Fibroblast of lung (primary cell): ENCODE results near the gene ADAMTS17. TPM values are rescaled to one million over a fixed set of nuclear protein-coding genes. Genes with fewer than 3 reads are reported as not detected.

Source experiments
- DNase-seq, 2 donors: peaks; one replicate each; pipeline versions ENCODE4 v3.0.0 to v3.0.0-alpha.2; 2010; ENCODE audit warnings: low read depth in 2 of 2
- H2AFZ ChIP-seq: 2 replicates; pipeline ENCODE4 v1.5.1; 2012; ENCODE audit warnings: low read length, control low read depth, inconsistent platforms
- H3K27ac ChIP-seq: 2 replicates; pipeline ENCODE4 v1.5.1; 2011; ENCODE audit warnings: low read length, control low read depth; ENCODE audit not compliant: insufficient read depth
- H3K27me3 ChIP-seq: 2 replicates; pipeline ENCODE4 v1.5.1; 2011; ENCODE audit warnings: mild to moderate bottlenecking, low read length; ENCODE audit not compliant: control insufficient read depth, insufficient read depth
- H3K36me3 ChIP-seq: 2 replicates; pipeline ENCODE4 v1.5.1; 2011; ENCODE audit warnings: low read length; ENCODE audit not compliant: control insufficient read depth, insufficient read depth
- H3K4me1 ChIP-seq: 2 replicates; pipeline ENCODE4 v1.5.1; 2011; ENCODE audit warnings: low read length; ENCODE audit not compliant: control insufficient read depth, insufficient read depth; ENCODE audit errors: extremely low read depth
- H3K4me2 ChIP-seq: 2 replicates; pipeline ENCODE4 v1.5.1; 2011; ENCODE audit warnings: low read length, control low read depth; ENCODE audit not compliant: insufficient read depth; ENCODE audit errors: extremely low read depth
- H3K4me3 ChIP-seq, 4 experiments: fragments of 200-600 bp in 1 of 4; sonication (generic) in 1 of 4; replicated peaks in 1 of 4; 2 replicates each; pipeline ENCODE4 v1.5.1; 2011 to 2016; ENCODE audit warnings: low read length in 4 of 4, low read depth in 3 of 4, mild to moderate bottlenecking in 3 of 4, control low read depth in 2 of 4, inconsistent platforms in 1 of 4, mixed read lengths in 1 of 4; ENCODE audit not compliant: insufficient read depth in 1 of 4; ENCODE audit errors: control extremely low read depth in 1 of 4
- H3K79me2 ChIP-seq: 2 replicates; pipeline ENCODE4 v1.5.1; 2012; ENCODE audit warnings: mild to moderate bottlenecking, low read length, inconsistent platforms; ENCODE audit not compliant: control insufficient read depth, insufficient read depth
- H3K9ac ChIP-seq: 2 replicates; pipeline ENCODE4 v1.5.1; 2011; ENCODE audit warnings: mild to moderate bottlenecking, low read length, control low read depth; ENCODE audit not compliant: insufficient read depth
- H3K9me3 ChIP-seq: 2 replicates; pipeline ENCODE4 v1.5.1; 2012; ENCODE audit warnings: low read depth, low read length; ENCODE audit not compliant: control insufficient read depth, insufficient read depth
- H4K20me1 ChIP-seq: 2 replicates; pipeline ENCODE4 v1.5.1; 2011; ENCODE audit warnings: low read length; ENCODE audit not compliant: control insufficient read depth, insufficient read depth; ENCODE audit errors: extremely low read depth
- EZH2 ChIP-seq: IDR thresholded peaks from 2 replicates; pipeline ENCODE4 v1.5.1; 2012; ENCODE audit warnings: low read length, control low read depth, mild to moderate bottlenecking; ENCODE audit errors: missing control alignments
- polyA plus RNA-seq, 2 donors: library from polyadenylated mRNA; depleted of rRNA in 1 of 2; stranded (reverse) in 1 of 2; unstranded in 1 of 2; fragments of >200 nt; gene quantifications; 2 replicates each; pipeline ENCODE4 v1.2.1, GENCODE V29; 2011 to 2012; ENCODE audit warnings: missing spikeins in 1 of 2
- total RNA-seq: library from RNA; depleted of rRNA; stranded (reverse); fragments of >200 nt; gene quantifications from 2 replicates; pipeline ENCODE4 v1.2.1, GENCODE V29; 2014
- TF ChIP-seq, protein P1 (sequence below), 2 donors: IDR thresholded peaks in 1 of 2; conservative IDR thresholded peaks in 1 of 2; 1 replicate in 1 of 2; 2 replicates in 1 of 2; pipeline ENCODE4 v1.5.1; 2011 to 2012; ENCODE audit warnings: low read length in 2 of 2, control low read depth in 1 of 2, inconsistent platforms in 1 of 2, low read depth in 1 of 2, mild to moderate bottlenecking in 1 of 2

Gene ADAMTS17
- total and polyA plus RNA-seq, 2 donors (not counting 1 experiment from before 2014, with no cell fraction given) = 0.09 to 0.17 TPM

- Histone ChIP-seq H3K9ac (no peak overlapping the region), H3K4me1 (no peaks in the 10 kb centered on the region), H3K36me3 (no peaks in the 10 kb centered on the region), H3K4me3 (no peak overlapping the region), H3K27me3 (no peaks in the 10 kb centered on the region), H3K27ac (no peak overlapping the region), H4K20me1 (no peaks in the 10 kb centered on the region), H2AFZ (no peak overlapping the region), H3K4me2 (no peak overlapping the region), H3K79me2 (no peaks in the 10 kb centered on the region), H3K9me3 (no peaks in the 10 kb centered on the region)
- no peak for DNase-seq
- no peak for TF ChIP-seq EZH2
- TF ChIP-seq, protein P1, sequence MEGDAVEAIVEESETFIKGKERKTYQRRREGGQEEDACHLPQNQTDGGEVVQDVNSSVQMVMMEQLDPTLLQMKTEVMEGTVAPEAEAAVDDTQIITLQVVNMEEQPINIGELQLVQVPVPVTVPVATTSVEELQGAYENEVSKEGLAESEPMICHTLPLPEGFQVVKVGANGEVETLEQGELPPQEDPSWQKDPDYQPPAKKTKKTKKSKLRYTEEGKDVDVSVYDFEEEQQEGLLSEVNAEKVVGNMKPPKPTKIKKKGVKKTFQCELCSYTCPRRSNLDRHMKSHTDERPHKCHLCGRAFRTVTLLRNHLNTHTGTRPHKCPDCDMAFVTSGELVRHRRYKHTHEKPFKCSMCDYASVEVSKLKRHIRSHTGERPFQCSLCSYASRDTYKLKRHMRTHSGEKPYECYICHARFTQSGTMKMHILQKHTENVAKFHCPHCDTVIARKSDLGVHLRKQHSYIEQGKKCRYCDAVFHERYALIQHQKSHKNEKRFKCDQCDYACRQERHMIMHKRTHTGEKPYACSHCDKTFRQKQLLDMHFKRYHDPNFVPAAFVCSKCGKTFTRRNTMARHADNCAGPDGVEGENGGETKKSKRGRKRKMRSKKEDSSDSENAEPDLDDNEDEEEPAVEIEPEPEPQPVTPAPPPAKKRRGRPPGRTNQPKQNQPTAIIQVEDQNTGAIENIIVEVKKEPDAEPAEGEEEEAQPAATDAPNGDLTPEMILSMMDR (conservative IDR thresholded peaks at IDR 0.05 in 1 of 2, IDR thresholded peaks at IDR 0.05 in 1 of 2; ENCODE audit: low read depth in 1 of 2, low read length in 2 of 2) = no peak
Measured at GRCh38 chr15:100095541-100096247, 246.1 kb downstream of the ADAMTS17 start.

DNA sequence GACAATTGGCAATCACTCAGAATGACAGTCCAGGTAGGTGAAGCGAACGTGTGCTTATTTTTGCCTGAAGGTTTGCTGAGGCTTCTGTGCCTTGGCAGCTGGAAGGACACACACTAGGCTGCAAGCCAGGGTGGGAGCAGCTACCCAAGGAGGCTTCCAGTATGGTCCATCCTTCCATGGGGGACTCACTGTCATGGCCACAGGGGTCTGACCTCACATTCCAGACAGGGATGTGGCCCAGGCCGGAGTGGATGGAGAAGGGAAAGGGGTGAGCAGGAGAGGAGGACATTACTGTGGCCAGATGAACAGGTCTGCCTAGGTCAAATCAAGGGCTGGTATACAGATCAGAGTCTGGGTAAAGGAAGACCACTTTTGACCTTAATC is 247.7 kb downstream of the ADAMTS17 start:
- Histone ChIP-seq H3K9ac (no peak overlapping the region), H3K9me3 (no peaks in the 10 kb centered on the region), H3K79me2 (no peaks in the 10 kb centered on the region), H3K27ac (no peak overlapping the region), H3K4me1 (no peaks in the 10 kb centered on the region), H3K4me2 (no peak overlapping the region), H2AFZ (no peak overlapping the region), H3K36me3 (no peaks in the 10 kb centered on the region), H4K20me1 (no peaks in the 10 kb centered on the region), H3K27me3 (no peaks in the 10 kb centered on the region), H3K4me3 (no peak overlapping the region)
- DNase-seq = peak in 1 of 2 donors; percentile 58
- no peak for TF ChIP-seq EZH2
- TF ChIP-seq, protein P1 (conservative IDR thresholded peaks at IDR 0.05 in 1 of 2, IDR thresholded peaks at IDR 0.05 in 1 of 2; ENCODE audit: low read depth in 1 of 2, low read length in 2 of 2) = no peak

DNA sequence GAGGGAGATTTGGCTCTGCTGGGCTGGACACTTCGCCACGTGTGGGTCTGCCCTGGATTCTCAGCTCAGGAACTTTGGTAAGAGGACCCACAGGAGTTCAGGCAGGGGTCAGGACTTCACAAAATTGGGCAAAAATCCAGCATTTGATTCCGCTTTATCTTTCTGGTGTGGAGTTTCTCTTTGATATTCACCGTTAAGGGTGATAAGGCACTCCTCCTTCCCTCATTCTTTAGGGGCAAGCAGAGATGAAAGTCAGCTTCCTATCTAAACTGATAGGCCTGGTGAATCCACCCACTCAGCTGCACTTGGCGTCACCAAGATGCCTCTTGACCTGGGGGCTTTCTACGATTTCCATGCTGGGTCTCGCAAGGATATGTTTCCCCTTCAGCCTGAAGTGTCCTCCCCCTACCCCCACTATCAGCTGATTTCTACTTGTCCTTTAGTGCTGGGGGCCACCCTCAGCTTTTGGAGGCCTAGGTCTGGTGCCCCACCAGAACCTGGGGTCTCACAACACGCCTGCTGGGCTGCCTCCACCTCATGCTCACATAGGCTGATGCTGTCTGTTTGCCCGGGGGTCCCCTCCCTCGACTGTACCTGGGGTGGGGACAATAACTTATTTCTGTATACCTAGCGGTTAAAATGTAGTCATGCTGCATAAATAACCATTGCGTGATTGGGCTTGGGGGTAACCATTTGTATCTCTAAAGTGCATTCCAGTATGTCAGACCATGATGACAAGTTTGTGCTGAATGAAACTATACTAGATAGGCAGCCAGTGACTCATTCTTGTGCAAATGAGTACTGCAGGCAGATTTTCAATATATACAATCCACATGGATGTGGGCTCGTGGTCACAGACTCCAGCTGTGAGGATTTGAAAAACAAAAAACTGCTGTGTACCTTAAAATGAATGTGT is 248.3 kb downstream of the ADAMTS17 start:
- H3K9ac ChIP-seq = no peak overlapping the region
- no peak overlapping the region for H3K4me3 ChIP-seq
- no peaks in the 10 kb centered on the region for H3K36me3 ChIP-seq
- peak; percentile 70 to 90 for DNase-seq
- H2AFZ ChIP-seq = no peak overlapping the region
- no peaks in the 10 kb centered on the region for H3K79me2 ChIP-seq
- no peak for TF ChIP-seq EZH2
- TF ChIP-seq, protein P1 (conservative IDR thresholded peaks at IDR 0.05 in 1 of 2, IDR thresholded peaks at IDR 0.05 in 1 of 2; ENCODE audit: low read depth in 1 of 2, low read length in 2 of 2) = no peak
- no peak overlapping the region for H3K4me2 ChIP-seq
- H3K4me1 ChIP-seq = no peaks in the 10 kb centered on the region
- H3K27ac ChIP-seq = no peak overlapping the region
- no peaks in the 10 kb centered on the region for H3K27me3 ChIP-seq
- H4K20me1 ChIP-seq = no peaks in the 10 kb centered on the region
- no peaks in the 10 kb centered on the region for H3K9me3 ChIP-seq
